ENCODE measurements around the gene TBCE.

- TF ChIP-seq EZH2 (IDR thresholded peaks at IDR 0.05), result no peak
- no peak for TF ChIP-seq POLR2AphosphoS5 (IDR thresholded peaks at IDR 0.05; ENCODE audit: borderline replicate concordance, low read depth, low read length)
These were observed 127.3 kb downstream of the TBCE start for GRCh38 chr1:235494531-235494930.
